HFF-Myc (cell line): Measurements from ENCODE around the gene CEP192.

Experiments used
- DNase-seq: peaks from one replicate; pipeline ENCODE4 v3.0.0-alpha.2; 2011; ENCODE audit warnings: low read depth; ENCODE audit errors: extremely low read depth
- H3K4me3 ChIP-seq: replicated peaks from 2 replicates; pipeline ENCODE4 v1.5.1; 2011; ENCODE audit warnings: low read depth, mild to moderate bottlenecking, control low read depth, low read length
- CTCF ChIP-seq: IDR thresholded peaks from 2 replicates; pipeline ENCODE4 v1.5.1; 2012; ENCODE audit warnings: mild to moderate bottlenecking, low read depth, low read length, control low read depth; ENCODE audit errors: missing control alignments

The CEP192 gene

GRCh38 chr18:13014818-13015217, 23.7 kb downstream of the CEP192 start:
- TF ChIP-seq CTCF: no peak
- no peak for DNase-seq
- H3K4me3 ChIP-seq: no peak overlapping the region

GRCh38 chr18:13017247-13017875, 26.2 kb downstream of the CEP192 start:
- H3K4me3 ChIP-seq: no peak overlapping the region
- no peak for TF ChIP-seq CTCF
- DNase-seq: no peak

GRCh38 chr18:13018374-13018773, 27.2 kb downstream of the CEP192 start:
- no peak for TF ChIP-seq CTCF
- DNase-seq: no peak

GRCh38 chr18:13019301-13019700, 28.1 kb downstream of the CEP192 start:
- no peak for TF ChIP-seq CTCF
- H3K4me3 ChIP-seq: no peak overlapping the region
- DNase-seq: no peak

More at GRCh38 chr18:13018374-13018773, 27.2 kb downstream of the CEP192 start:
- H3K4me3 ChIP-seq: no peak overlapping the region

GRCh38 chr18:13022644-13023043, 31.5 kb downstream of the CEP192 start:
- DNase-seq: no peak
- no peak for TF ChIP-seq CTCF
- H3K4me3 ChIP-seq: no peak overlapping the region

GRCh38 chr18:13025233-13025632, 34.1 kb downstream of the CEP192 start:
- H3K4me3 ChIP-seq: no peak overlapping the region
- no peak for DNase-seq
- no peak for TF ChIP-seq CTCF

- TF ChIP-seq CTCF: no peak
- no peak for DNase-seq
- H3K4me3 ChIP-seq: no peak overlapping the region
These were observed 35.6 kb downstream of the CEP192 start for GRCh38 chr18:13026583-13027270.
